Astrocyte of the cerebellum (primary cell): ENCODE data around the gene NPHP4.

Experiments used
- DNase-seq: peaks from one replicate; pipeline ENCODE4 v3.0.0-alpha.2; 2011; ENCODE audit warnings: low read depth
- H3K4me3 ChIP-seq: 2 replicates; pipeline ENCODE4 v1.5.1; 2011; ENCODE audit warnings: mild to moderate bottlenecking, low read depth, low read length, moderate library complexity
- CTCF ChIP-seq: IDR thresholded peaks from 2 replicates; pipeline ENCODE4 v1.5.1; 2012; ENCODE audit warnings: low read length, low read depth, moderate library complexity, mild to moderate bottlenecking; ENCODE audit errors: missing control alignments
- in situ Hi-C: cut with HindIII; loops from 2 replicates; pipeline ENCODE4 v1.10.0; 2017; ENCODE audit warnings: low sequenced_read_pairs

The NPHP4 gene

DNA sequence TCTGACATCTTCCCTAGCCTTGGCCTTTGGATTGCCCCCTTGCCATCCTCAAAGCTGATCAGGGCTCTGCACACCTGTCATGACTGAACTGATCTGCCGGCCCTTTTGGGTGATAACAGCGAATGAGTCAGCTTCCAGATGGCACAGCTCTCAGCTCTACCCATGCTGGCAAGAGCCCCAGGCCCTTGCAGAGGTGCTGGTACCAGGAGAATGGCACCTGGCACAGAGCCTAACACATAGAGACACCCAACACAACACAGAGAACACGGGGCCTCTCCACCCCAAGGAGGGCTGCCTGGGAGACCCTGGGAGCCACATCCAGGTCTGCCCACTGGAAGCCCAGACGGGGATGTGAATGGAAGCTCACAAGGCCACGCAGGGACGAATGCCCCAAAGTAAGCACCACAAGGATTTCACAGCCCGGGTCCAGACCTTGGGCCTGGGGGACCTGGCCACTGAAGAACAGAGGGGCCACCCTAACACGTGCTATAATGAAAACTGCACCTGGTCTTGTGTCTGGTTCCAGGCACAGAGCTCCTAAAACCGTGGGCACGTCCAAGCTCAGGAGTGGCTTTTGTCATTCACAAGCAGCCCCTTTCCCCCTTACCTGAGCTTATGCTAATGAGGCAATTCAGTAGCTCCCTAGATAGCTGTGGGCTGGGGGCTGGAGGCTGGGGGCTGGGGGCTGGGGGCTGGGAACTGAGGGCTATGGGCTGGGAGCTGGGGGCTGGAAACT, 160.5 kb downstream of the NPHP4 start:
- no peak for TF ChIP-seq CTCF
- no peak overlapping the region for H3K4me3 ChIP-seq
- DNase-seq = no peak
- in situ Hi-C loops = no loop called here

DNA sequence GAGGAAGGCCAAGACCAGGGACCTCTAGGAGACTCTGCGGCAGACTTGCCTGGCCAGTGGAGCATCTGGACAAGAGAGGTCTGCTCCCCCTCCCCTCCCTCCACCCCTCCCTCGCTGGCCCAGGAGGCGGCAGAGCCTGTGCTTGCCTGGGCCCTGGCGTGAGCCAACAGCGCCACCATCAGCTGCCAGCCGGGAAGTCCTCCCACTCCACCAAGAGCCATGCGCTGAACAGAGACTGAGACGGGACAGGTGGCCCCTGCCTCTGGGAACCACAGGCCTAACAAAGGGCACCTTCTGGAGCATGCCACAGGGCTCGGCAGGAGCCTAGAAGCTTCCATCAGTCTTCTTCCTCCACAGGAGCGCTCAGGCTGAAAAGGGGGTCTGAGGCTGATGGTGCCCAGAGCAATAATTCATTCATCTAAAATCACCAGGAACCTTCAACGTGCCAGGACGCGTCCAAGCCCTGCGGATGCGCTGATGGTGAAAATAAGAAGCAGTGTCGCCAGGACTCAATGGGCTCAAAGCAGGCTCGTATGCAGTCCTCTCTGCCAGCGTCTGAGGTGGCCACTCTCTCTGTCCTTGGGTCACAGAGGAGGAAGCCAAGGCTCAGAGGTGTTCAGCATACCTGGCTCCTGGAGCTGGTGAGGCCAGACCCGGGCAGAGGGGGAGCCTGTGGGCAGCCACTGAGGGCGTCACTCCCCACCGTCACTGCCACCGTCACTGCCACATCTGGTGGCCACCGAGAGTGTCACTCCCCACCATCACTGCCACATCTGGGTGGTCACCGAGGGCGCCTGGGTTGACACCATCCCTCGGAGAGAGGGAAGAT, 161.2 kb downstream of the NPHP4 start:
- no peak for TF ChIP-seq CTCF
- H3K4me3 ChIP-seq = no peak overlapping the region
- in situ Hi-C loops = no loop called here
- no peak for DNase-seq

GRCh38 chr1:5829414-5829813, 162.8 kb downstream of the NPHP4 start:
- no peak for DNase-seq
- no peak overlapping the region for H3K4me3 ChIP-seq
- in situ Hi-C loops = no loop called here
- TF ChIP-seq CTCF = no peak

- no peak for DNase-seq
- no peak for TF ChIP-seq CTCF
- no peak overlapping the region for H3K4me3 ChIP-seq
- in situ Hi-C loops = no loop called here
Observed at GRCh38 chr1:5828308-5828935, 163.8 kb downstream of the NPHP4 start.

DNA sequence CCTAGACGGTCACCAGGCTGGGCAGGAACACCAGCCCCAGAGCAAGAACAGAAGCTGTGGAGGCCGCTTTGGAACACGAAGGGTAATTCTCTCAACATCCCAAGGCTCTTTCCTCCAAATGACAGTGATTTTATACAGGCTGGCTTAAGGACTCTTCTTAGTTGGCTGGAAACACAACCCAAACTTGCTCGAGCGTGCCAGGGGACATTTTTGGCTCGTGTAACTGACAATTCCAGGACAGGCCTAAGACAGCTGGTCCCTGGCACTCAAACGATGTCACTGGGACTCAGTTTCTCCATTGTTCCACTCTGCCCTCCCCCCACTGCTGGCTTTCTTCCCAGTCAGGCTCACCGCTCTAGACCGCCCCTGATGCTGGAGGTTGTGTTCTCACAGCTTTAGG, 164.7 kb downstream of the NPHP4 start:
- TF ChIP-seq CTCF = no peak
- in situ Hi-C loops = no loop called here

DNA sequence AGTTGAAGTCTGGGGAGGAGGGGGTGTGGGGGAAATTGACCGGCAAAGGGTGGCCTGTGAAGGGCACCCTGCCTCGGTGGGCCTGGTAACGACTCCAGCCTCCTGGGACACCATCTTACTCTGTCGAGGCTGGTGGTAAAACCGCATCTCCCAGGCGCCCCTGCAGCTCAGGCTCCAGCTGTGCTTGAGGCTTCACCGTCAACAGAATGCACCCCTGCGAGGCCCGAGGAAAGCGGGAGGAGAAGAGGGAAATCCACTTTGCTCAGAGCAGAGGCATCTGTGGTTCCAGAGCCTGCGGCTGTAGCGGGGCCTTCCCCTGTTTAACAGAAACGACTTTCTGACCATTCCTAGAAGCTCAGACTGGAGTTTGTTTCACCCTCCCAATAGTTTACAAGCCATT, 165.6 kb downstream of the NPHP4 start:
- no peak for DNase-seq
- H3K4me3 ChIP-seq = no peak overlapping the region
- TF ChIP-seq CTCF = no peak
- in situ Hi-C loops = no loop called here

More for the DNA sequence above, 164.7 kb downstream of the NPHP4 start:
- DNase-seq = no peak
- H3K4me3 ChIP-seq = no peak overlapping the region
